NCI-H226 (cell line): ENCODE data around the gene PGM2.

Experiments used
- DNase-seq: peaks from one replicate; pipeline ENCODE4 v3.0.0-alpha.2; 2015

PGM2 gene

DNA sequence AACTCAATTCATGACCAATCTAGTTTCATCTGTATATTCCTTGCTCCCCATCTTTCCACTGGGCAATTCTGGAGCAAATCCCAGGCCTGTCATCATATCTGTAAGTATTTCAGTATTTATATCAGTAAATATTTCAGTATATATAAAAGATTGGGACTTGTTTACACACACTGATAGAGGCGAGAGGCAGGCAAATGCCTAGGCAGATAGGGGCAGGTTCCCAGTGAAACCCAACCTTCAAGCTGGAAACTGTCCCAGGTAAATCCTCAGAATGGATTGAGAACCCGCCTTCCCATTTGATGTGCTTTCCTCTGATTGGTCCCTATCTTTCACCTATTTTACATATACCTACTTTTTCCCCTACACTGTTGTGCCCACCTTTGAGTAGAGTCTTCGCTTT, 40.6 kb downstream of the PGM2 start:
- DNase-seq = no peak

DNA sequence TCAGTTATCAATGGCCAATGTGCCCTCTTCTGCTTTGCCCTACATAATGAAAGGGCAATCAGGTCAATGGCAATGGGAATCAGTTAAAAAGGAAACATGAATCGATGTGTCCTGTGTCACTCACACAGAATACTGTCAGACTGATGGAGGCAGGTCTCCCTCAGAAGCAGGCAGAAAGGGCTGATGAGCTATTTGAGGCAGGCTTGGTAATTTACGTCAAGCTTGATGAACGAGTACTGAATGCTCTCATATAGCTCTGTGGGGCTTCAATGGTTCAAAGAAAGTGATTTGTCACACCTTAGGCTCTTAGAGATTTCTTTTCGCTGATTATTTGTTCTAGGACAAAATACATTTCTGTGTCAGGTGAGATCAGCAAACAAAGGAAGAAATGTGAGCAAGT, 41.8 kb downstream of the PGM2 start:
- no peak for DNase-seq

DNA sequence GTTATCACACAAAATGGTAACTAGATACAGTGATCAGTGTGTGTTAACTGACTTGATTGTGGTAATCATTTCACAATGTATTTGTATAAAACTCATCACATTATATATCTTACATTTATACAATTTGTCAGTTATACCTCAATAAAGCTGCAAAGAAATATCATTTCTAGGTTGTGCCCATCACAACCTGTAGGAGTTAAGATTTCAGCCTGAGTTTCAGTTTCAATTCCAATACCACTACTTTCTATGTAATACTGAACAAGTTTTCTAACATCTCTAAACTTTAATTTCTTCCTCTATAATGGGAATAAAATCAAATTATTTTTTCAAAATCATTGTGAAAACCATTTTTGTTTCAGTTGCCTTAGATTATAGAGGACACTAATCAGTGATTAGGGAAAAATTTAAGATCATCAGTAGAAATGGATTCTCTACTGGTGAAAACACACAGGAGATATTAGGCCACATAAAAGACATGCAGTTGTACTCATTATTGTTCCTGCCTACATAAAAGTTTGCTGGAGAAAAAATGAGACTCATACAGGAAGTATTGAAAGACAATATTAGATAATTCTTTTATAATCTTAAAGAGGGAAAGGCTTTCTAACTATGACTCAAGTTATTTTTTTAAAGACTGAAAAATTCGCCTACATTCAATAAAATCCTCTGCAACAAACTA, 46.0 kb downstream of the PGM2 start:
- no peak for DNase-seq

DNA sequence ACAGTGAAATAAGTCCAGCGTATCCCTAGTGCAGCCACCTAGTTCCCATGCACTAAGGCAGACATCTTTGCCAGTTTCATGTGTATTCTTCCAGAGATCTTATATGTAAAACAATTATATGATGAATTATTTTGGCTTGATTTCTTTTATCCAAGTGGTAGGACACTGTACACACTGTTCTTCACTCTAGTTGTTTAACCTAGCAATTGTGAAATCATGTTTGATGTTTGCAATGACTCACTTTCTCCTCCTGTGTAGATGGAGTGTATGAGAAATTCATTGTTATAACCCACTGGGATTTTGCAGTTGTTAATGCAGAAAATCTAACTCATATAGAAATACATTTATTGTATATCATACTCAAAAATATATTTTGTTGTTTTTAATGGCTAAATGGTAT, 46.9 kb downstream of the PGM2 start:
- peak; percentile 61 for DNase-seq

DNA sequence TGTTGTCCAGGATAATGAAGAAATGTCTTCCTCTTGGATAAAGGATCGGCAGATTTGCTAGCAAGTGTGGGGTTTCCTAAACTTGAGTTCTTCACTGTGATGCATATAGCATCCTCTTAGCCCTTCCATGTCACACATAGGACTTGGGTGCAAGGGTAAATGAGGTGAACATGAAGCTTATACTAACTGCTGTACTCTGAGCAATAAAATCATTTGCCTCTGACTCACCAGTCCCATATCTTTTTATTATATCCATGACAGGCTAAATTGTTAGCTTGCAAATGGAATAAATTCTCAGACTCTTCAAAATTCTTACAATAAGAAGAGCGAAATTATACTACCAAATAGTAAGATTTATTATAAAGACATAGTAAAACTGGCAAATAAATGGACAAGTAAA, 49.7 kb downstream of the PGM2 start:
- DNase-seq = no peak

DNA sequence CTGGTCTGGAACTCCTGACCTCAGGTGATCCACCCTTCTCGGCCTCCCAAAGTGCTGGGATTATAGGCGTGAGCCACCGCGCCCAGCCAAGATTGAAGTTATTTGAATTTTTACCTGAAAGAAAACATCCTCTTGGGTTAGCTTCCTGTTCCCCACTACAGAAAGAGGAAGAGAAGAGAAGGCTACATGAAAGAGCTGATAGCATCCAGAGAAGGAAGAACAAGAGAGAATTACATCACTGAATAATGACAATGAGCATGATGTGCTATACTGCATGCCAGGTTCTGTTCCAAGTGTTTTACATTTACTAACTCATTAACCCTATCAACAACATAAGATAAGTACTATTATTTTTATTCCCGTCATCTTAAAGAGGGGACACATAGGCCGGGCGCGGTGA, 52.9 kb downstream of the PGM2 start:
- DNase-seq = no peak

DNA sequence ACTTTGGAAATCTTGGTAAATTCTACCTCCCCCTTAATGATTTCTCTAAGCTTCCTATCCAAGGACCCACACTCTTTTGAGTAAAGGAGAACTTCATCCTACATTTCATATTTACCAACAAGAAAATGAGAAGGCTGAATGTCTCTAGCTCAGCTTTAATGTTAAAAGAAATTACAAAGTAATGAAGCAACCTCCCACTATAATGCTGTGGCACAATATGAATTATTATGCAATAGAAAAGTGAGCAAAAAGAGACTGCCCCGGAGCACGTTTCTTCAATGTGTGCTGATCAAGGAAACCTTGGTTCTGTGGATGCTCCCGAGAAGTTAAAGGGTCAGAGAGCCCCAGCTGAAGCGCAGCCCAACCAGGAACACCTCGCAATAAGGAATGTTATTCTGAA, 55.3 kb downstream of the PGM2 start:
- no peak for DNase-seq

DNA sequence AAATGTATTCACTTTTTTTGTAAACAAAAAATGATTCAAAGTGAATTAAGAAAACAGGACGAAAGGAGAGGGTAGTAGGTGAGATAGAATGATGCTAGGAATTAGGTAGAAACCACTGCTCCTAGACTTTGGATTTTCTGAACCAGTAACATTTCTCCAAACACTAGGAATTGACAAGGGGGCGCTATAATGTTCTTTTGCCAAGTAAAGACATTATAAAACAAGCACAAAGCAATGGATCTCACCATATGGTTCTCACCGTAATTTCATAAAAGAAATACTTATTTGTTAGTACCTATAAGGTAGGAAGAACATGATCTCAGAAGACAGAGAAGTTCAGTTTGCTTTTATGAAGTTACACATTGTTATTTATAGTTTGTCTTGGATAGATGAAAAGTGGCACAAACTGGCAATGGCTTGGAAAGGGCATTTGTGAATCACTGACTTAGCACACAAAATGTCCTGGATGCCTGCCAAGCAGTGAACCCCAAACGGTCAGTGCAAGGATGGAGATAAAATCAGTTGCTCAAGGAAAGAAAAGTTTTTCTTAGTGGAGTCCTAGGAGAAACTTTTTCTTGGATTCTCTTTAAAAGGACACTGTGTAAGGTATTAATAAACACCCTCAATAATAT, 56.3 kb downstream of the PGM2 start:
- DNase-seq = no peak

DNA sequence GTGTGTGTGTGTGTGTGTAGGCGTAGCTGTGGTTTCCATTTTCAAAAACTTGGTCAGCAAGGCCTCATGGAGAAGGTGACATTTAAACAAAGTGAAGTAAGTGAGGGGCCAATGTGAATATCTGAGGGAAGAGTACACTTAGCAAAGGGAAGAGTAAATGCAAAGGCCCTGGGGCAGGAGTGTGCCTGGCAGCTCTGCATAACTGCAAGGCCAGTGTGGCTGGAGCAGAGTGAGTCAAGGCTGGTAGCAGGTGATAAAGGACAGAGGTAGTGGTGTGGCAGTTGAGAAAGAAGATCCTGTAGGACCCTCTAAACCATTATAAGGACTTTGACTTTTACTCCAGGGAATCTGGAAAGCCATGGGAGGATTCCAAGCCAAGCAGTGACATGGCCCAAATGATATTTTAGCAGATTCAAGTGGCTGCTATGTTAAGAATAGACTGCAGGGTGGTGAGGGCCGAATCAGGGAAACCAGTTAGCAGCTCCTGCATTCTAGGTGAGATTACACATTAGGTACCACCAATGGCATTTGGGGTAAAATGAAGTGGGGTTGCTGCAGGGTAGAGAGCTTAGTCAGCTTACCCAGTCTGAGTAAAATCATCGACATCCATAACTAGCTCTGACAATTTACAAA, 58.5 kb downstream of the PGM2 start:
- DNase-seq = no peak

DNA sequence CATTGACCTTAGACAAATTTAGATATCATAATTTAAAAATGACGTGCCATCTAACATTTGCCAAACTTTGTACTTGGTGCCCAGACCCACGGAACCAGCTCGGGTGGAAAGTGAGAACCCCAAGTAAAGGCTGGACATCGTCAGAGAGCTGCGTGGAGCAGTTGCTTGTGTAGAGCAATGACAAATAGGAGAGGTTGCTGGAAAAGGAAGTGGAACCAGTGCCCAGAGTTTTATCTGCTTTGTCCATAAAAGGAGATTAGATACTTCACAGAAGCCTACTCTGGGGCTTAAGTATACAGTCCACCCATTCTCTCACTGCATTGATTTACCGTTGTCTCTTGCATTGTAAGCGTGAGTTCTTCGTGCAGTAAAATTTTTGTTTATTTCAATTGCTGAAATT, 59.0 kb downstream of the PGM2 start:
- DNase-seq = no peak

DNA sequence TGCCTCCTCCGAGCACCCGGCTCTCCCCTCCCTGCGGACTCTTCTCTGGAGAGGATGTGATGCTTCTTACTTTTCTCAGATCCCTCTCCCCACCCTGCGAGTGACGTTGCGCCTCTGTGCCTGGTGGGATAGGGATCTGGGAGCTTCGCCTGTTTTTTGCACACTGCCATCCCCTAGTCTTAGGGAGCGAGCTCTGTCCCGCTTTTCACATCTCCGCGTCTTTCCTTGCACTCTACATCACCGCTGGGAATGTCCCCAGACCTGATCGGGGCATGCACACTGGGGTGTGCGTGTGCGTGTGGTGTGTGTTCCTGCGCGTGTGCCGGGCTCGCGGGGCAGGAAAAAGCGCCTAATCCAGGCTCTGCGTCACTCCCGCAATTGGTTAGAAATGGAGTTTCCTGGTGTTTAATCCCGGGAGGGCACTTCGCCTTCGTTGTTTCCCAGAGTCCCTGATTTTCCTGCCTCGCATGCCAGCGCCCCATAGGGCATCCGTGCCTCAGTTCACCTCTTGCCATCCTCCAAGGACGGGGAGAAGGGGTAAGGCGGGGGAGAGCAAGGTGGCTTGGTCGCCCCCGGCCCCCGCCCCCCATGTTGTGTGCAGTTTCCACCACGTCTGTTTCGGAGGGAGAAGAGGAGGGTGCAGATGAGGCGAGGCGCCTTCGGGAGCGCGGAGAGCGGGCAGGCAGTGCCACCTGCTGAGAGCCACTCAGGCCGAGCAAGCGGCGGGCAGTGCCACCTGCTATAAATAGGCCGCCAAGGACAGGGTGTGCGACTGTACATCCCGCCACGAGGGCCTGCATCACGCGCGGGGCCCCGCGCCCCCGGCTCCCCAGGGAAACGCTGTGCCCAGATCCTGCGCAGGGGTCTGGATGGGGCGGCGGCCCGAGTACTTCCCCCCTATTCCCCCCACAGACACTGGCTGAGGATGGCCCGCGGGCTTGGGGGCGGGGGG, 63.6 kb downstream of the PGM2 start:
- no peak for DNase-seq

DNA sequence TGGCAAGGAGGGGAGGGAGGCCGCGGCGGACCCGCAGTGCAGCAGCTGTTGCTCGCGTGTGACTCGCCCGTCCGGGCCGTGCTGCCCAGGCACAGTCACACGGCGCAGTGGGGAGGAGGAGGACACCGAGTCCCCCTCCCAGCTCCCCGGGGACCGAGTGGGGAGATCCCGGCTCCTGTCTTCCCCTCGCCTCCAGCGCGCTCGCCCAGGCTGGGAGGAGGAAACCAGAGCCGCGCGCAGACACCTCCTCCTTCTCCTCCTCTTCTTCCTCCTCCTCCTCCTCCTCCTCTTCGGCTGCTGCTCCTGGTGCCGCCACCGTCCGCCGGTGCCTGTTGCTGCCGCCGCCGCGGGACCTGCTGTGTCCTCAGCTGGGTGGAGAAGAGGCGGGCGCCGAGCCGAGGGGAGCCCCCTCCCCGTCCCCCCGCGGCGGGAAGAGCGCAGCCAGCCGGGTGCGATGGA, 64.3 kb downstream of the PGM2 start, which contains the start of gene TBC1D1:
Gene TBC1D1 (plus strand): TSS at position 284 of the 459 bp plus-strand sequence. CDS start 11,012 bp downstream, outside the sequence.
- peak; percentile 30 for DNase-seq

DNA sequence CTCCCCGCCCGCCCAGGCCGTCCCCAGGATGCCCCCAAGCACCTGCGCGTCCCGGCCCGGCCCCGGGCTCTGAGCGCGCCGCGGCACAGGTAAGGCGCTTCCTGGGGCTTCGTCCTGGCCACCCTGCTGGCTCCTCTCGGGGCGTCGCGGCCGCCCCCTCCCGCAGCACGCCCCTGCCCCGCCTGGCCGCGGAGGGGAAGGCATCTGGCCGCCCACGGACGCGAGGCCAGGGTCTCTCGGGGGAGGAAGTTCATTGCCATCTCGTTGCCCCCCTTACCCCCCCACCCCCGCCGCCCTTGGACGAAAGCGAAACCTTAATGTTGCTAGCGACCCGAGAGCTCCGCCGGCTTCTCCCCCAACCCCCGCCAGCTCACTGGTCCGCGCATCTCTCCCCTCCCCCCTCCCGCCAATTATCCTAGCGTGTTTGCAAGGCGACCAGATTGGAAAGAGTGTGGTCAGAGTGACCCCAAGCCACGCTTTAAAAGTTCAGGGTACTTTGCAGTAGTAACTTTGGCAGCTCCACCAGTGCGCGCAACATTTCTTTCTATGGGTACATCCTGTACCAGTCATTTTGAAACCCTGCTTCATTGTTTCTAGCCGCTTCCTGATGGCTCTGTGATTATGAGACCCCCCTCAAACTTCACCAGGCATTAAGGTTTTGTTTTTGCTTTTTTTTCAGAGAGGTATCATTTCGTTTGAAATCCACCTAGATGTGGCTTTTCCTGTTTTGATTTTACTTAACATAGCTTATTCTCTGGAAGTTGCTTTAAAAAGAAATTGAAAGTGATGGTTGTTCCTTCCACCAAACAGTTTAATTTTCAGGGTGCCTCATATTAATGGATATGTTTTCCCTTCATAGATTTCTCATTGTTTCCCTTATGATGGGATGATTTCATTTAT, 65.0 kb downstream of the PGM2 start:
- peak; percentile 5 for DNase-seq

DNA sequence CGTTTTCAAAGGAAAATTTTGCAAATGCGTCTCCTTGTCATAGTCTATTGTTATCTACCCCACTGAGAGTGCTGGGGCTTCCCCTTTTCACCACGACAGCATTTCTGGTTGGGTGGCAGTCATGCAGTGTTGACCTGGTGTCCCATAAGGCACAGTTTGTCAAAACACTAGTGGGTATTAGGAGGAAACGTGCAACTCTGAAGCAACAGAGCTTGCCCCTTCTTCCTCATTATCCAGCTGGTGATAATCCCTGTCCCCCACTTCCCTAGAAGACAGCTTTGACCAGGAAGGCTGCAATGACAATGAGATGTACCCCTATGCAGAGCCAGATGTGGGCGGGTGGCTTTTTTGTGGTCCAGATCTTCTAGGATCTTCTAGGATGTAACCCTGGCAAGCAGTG, 66.2 kb downstream of the PGM2 start:
- no peak for DNase-seq

DNA sequence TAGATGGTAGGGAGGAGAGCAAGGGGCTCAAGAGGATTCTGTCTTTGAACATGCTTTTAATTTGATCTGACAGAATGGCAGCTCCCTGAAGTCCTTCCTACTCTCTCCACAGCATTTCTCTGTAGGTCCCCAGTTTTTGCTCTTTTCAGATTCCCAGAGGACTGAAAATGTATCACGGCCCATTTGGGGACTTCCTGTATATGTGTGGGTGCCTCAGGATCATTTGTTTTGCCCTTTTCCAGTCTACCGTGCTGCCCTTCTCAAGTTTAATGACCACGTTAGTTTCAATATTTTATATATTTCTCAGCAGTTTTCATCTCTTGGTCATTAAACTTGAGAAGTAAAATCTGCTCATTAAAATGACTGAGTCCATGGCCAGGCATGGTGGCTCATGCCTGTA, 66.7 kb downstream of the PGM2 start:
- no peak for DNase-seq

DNA sequence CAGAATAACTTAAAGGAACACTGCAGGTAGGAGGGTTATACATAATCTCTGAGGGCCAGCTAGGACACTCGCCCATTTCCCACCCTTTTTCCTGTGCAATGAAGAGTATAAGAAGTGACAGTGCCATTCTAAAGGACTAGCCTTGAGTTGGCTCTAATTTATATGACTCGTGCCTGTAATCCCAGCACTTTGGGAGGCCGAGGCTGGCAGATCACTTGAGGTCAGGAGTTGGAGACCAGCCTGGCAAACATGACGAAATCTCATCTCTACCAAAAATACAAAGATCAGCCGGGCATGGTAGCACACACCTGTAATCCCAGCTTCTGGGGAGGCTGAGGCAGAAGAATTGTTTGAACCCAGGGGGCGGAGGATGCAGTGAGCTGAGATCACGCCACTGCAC, 68.8 kb downstream of the PGM2 start:
- no peak for DNase-seq

DNA sequence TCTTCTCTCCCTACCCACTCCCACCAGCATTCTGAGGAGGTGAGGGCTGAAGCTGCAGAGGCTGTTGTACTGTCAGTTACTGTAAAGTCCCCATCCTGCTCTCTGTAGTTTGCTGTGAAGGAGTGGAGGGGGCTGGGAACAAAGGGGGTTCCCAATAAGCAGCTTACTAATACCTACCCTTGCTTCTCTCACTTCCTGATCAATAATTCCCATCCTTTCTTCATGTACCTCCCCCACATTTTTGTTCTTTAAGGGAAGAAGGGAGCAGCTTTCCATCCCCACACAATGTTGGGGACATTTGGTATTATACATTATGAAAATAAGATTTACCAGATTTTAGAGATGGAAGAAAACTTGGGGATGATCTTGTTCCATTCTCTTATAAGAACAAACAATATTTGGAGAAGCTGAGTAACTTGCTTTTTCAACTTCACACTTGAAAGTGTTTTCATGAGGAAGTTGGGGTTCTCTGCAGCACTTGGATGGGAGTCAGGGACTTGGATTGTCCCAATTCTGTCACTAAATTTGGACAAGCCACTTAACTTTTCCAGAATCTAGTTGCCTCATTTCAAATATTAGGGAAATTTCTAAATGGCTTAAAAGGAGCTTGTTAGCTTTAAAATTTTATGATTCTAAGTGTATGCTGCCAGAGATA, 69.8 kb downstream of the PGM2 start:
- DNase-seq = no peak

DNA sequence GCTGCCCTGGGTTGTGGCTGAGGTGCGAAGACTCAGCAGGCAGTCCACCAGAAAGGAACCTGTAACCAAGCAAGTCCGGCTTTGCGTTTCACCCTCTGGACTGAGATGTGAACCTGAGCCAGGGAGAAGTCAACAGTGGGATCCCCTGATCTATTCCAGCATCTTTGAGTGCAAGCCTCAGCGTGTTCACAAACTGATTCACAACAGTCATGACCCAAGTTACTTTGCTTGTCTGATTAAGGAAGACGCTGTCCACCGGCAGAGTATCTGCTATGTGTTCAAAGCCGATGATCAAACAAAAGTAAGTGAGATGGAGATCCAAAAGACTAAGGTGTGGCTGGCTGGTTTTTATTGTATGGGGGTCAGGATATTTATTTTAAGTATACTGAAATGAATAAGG, 75.7 kb downstream of the PGM2 start:
- no peak for DNase-seq

DNA sequence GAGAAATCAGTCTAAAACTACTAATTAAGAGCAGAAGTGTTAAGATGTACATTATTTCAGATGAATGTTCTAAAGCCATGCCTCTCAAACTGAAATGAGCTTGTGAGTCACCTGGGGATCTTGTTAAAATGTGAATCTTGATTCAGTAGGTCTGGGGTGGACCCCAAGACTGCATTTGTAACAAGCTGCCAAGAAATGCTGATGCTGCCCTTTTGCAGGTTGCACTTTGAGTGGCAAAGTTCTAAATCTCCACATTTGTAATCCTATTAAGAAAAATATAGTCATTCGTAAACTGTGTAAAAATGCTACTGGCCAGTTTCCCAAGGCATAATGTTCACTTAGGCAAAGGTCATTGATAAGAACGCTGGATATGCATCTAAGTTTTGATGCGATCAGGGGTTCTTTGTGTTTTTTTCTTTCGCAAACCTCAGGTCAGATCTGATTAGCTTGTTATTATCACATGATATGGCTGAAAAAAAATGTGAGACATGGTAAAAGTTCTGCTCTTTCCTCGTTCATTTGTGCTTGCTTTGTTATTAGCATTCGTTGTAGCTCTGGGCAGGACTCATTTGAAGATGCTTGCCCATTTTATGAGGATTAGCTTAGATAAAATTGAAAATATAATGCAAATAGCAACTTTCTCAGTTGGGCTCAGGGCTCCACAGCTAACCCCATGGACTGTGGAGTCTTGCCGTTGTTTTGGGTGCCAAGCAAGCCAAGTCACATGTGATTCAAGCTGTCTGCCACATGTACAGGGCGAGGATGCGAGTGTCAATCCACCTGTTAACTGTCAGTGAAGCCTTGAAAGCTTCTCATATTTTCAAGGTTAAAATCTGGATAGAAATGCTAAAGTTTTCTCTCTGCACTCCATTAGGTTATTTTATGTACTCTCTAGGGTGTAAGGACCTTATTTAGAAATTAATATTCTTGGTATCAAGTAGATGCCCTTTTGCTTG, 76.5 kb downstream of the PGM2 start:
- no peak for DNase-seq

DNA sequence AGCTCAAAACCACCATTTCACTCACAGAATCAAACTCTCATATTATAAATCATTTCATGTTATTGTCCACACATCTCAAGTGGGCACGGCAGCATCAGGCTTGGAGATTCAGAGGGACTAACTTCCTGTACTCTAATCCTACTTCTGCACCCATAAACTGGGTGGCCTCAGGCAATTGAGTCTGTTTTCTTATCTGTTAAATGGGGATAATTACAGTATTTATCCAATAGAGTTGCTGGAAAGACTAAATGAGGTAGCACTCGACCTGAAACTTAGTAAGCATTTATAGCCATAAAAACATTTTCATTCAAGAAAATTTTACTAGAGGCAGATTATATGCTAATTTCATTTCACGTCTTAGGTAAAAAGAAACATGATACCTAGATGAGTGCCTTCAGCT, 77.4 kb downstream of the PGM2 start:
- DNase-seq = no peak
